Karpas-422 (cell line): Measurements from ENCODE around the gene DTNB. TPM values are rescaled to one million over a fixed set of nuclear protein-coding genes. Genes with fewer than 3 reads are reported as not detected.

Source experiments
- DNase-seq: peaks from one replicate; pipeline ENCODE4 v3.0.0-alpha.2; 2015
- H2AFZ ChIP-seq: fragments of 200-600 bp; sonication (generic); 2 replicates; pipeline ENCODE4 v1.6.1; 2014; ENCODE audit warnings: antibody characterized with exemption, low read length, mixed read lengths
- H3K27ac ChIP-seq: fragments of 200-600 bp; sonication (generic); 2 replicates; pipeline ENCODE4 v1.5.1; 2014; ENCODE audit warnings: mild to moderate bottlenecking, low read length, moderate library complexity
- H3K27me3 ChIP-seq: fragments of 200-600 bp; sonication (generic); 2 replicates; pipeline ENCODE4 v1.6.1; 2014; ENCODE audit warnings: low read length, mixed read lengths
- H3K36me3 ChIP-seq: fragments of 200-600 bp; sonication (generic); 2 replicates; pipeline ENCODE4 v1.6.1; 2014; ENCODE audit warnings: low read length, mixed read lengths; ENCODE audit not compliant: insufficient read depth
- H3K4me1 ChIP-seq: fragments of 200-600 bp; sonication (generic); 2 replicates; pipeline ENCODE4 v1.6.1; 2014; ENCODE audit warnings: mild to moderate bottlenecking, low read length, mixed read lengths
- H3K4me2 ChIP-seq: fragments of 200-600 bp; sonication (generic); 2 replicates; pipeline ENCODE4 v1.6.1; 2014; ENCODE audit warnings: low read length, low read depth, mild to moderate bottlenecking; ENCODE audit not compliant: poor library complexity, severe bottlenecking
- H3K4me3 ChIP-seq: fragments of 200-600 bp; sonication (generic); 2 replicates; pipeline ENCODE4 v1.5.1; 2014; ENCODE audit warnings: mild to moderate bottlenecking, antibody characterized with exemption, low read length, mixed read lengths
- H3K79me2 ChIP-seq: fragments of 200-600 bp; sonication (generic); 2 replicates; pipeline ENCODE4 v1.6.1; 2014; ENCODE audit warnings: mild to moderate bottlenecking, low read length, mixed read lengths
- H3K9ac ChIP-seq: fragments of 200-600 bp; sonication (generic); 2 replicates; pipeline ENCODE4 v1.6.0; 2014; ENCODE audit warnings: low read length
- H3K9me2 ChIP-seq: fragments of 200-600 bp; sonication (generic), shearing (Covaris generic); replicated peaks from 2 replicates; pipeline ENCODE4 v1.6.0; 2014; ENCODE audit warnings: mild to moderate bottlenecking, low read length, moderate library complexity; ENCODE audit not compliant: insufficient read depth
- H3K9me3 ChIP-seq: fragments of 300-700, 200-600 bp; sonication (generic); 2 replicates; pipeline ENCODE4 v1.6.1; 2014; ENCODE audit warnings: low read length, mixed read lengths
- H4K20me1 ChIP-seq: fragments of 200-600 bp; sonication (generic); 2 replicates; pipeline ENCODE4 v1.6.1; 2014; ENCODE audit warnings: mild to moderate bottlenecking, antibody characterized with exemption, low read length, low read depth; ENCODE audit not compliant: insufficient read depth
- total RNA-seq: library from RNA; depleted of rRNA; stranded (reverse); fragments of >200 nt; shearing (Covaris generic); gene quantifications from 2 replicates; pipeline ENCODE4 v1.2.3, GENCODE V29; 2014; ENCODE audit warnings: low replicate concordance; rRNA removed

The DTNB gene
- 6.9 and 9.1 TPM in 2 replicates for total RNA-seq

DNA sequence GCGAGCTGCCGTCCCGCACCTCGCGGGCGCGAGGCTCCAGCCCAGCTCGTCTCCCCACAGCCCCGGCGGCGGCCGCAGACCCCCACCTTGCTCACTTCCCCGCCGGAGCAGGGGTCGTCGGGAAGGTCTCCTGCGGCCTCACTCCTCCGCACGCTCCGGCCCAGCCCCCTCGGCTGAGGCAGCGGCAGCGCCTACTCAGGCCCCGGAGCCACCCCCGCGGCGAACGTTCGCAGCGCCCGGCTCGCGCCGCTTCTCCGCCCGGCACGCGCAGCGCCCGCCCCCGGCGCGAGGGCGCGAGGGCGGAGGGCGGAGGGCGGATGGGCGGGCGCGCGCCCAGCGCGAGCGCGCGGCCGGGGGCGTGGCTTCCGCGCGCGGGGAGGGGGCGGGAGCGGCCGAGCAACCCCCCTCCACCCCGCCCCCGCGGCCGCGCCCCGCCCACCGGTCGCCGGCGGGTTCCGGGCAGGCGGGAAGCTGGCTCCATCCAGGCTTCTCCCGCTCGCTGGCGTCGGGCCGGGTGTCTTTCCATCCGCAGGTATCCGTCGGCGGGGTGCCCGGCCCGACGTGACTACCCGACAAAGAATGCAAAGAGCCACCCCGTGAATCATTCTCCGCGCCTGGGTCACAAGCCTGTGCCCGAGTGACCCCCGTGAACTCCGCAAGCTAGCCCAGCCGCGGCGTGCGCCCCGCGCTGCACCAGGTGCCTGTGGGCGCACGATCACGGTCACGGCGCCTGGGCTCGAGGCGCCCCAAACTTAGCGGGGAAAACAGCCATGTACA lies at the start of gene DTNB:
TSS of gene DTNB (minus strand) at position 278 of the 777 bp plus-strand sequence. CDS start 20,917 bp downstream, outside the sequence.
- DNase-seq, result peak; percentile 90
- no peaks in the 10 kb centered on the region for H3K79me2 ChIP-seq
- peak within 1 kb of the TSS; percentile 83 for H3K9ac ChIP-seq
- H3K9me3 ChIP-seq, result no peaks in the 10 kb centered on the region
- H3K27ac ChIP-seq, result no peak within 1 kb of the TSS
- H3K4me1 ChIP-seq, result peaks cover 20% of the 10 kb centered on the region
- H3K4me3 ChIP-seq, result peak within 1 kb of the TSS; percentile 80
- H2AFZ ChIP-seq, result peak within 1 kb of the TSS; percentile 100
- H3K4me2 ChIP-seq, result peak within 1 kb of the TSS; percentile 90
- H3K9me2 ChIP-seq, result no peaks in the 10 kb centered on the region
- no peaks in the 10 kb centered on the region for H3K36me3 ChIP-seq
- peaks cover 20% of the 10 kb centered on the region for H4K20me1 ChIP-seq
- H3K27me3 ChIP-seq, result no peaks in the 10 kb centered on the region

DNA sequence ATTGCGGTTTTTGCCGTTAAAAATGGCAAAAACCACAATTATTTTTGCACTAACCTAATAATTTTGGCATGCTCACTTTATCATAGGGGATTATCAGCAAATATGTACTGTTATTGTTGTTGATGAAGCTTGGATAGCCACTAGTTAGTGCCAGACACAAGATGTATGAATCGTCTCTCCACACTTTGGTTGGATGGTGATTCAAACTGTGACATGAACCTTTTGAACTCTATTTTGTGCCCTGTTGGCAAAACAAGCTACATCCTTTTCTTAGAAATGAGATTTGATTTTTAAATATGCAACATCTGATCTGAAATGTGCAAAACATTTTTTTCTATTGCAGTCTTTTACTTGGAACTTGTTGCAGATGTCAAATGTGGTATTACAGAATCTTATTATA lies 48.8 kb upstream of the DTNB start:
- Histone ChIP-seq H3K79me2 (no peaks in the 10 kb centered on the region), H3K27ac (no peak overlapping the region), H3K9me2 (no peaks in the 10 kb centered on the region), H3K4me2 (no peak overlapping the region), H3K36me3 (no peaks in the 10 kb centered on the region), H4K20me1 (no peaks in the 10 kb centered on the region; the same call in 1 of the 2 replicates), H3K9ac (no peak overlapping the region), H3K9me3 (no peaks in the 10 kb centered on the region), H3K4me3 (no peak overlapping the region), H3K27me3 (no peaks in the 10 kb centered on the region), H2AFZ (no peak overlapping the region), H3K4me1 (peaks cover 21% of the 10 kb centered on the region)
- no peak for DNase-seq

DNA sequence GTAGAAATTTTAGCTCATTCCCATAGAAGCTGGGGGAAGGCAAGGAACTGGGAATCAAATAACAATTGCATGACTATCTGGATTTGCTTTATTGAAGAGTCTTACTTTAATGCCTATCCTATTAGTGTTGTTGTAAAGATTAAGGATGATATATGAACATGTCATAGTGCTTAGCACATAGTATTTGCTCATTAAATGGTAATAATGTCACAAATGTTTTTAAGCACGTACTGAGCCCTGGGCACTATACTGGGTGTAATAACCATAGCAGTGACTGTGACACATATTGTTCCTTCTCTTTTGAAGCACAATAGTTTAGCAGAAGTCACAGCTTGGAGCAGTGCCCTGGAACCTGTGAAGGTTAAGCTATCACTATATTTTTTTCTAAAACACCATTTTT lies 47.2 kb upstream of the DTNB start:
- peak overlapping the region; percentile 32; the same call in 1 of the 2 replicates for H3K4me3 ChIP-seq
- no peak overlapping the region for H3K27ac ChIP-seq
- H3K36me3 ChIP-seq, result no peaks in the 10 kb centered on the region
- H3K9me3 ChIP-seq, result no peaks in the 10 kb centered on the region
- peaks cover 21% of the 10 kb centered on the region for H3K4me1 ChIP-seq
- H3K4me2 ChIP-seq, result peak overlapping the region; percentile 55
- DNase-seq, result no peak
- no peaks in the 10 kb centered on the region for H3K9me2 ChIP-seq
- H4K20me1 ChIP-seq, result no peaks in the 10 kb centered on the region; the same call in 1 of the 2 replicates
- no peaks in the 10 kb centered on the region for H3K27me3 ChIP-seq
- H3K9ac ChIP-seq, result no peak overlapping the region
- H2AFZ ChIP-seq, result no peak overlapping the region
- H3K79me2 ChIP-seq, result no peaks in the 10 kb centered on the region

DNA sequence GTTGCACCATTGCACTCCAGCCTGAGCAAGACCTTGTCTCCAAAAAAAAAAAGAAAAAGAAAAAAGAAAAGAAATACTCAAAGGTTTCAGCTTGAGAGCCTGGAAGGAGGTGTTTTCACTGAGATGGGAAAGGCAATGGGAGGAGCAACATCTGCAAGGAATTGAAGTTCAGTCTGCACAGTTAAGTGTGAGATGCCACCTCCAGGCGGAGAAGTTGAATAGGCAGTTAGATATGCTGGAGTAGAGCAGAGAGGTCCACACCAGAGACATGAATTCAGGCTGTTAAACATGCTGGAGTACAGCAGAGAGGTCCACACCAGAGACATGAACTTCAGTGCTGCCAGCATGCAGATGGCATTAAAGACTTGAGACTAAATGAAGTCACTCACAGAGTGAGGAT lies 41.4 kb upstream of the DTNB start:
- Histone ChIP-seq H2AFZ (no peak overlapping the region), H3K27me3 (no peaks in the 10 kb centered on the region), H3K9me2 (no peaks in the 10 kb centered on the region), H3K9me3 (no peaks in the 10 kb centered on the region), H4K20me1 (no peaks in the 10 kb centered on the region), H3K4me2 (no peak overlapping the region), H3K36me3 (no peaks in the 10 kb centered on the region), H3K9ac (no peak overlapping the region), H3K4me3 (no peak overlapping the region), H3K4me1 (no peaks in the 10 kb centered on the region), H3K27ac (no peak overlapping the region), H3K79me2 (no peaks in the 10 kb centered on the region)
- peak; percentile 42 for DNase-seq

DNA sequence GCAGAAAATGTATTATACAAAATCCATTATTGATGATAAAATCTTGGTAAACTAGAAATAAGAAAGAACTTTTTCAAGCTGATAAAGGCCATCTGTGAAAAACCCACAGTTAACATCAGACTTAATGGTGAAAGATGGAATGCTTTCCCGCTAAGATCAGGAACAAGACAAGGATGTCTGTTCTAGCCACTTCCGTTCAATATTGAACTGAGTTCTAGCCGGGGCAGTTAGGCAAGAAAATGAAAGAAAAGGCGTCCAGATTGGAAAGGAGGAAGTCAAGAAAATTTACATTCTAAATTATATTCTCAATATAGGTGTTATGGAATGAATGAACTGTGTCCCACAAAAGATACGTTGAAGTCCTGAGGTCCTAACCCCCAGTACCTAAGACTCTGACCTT lies 39.1 kb upstream of the DTNB start:
- Histone ChIP-seq H3K27me3 (no peaks in the 10 kb centered on the region), H3K9ac (no peak overlapping the region), H3K36me3 (no peaks in the 10 kb centered on the region), H2AFZ (no peak overlapping the region), H3K4me3 (no peak overlapping the region), H3K9me2 (no peaks in the 10 kb centered on the region), H3K4me1 (no peaks in the 10 kb centered on the region), H3K9me3 (no peaks in the 10 kb centered on the region), H3K79me2 (no peaks in the 10 kb centered on the region), H3K4me2 (no peak overlapping the region), H4K20me1 (no peaks in the 10 kb centered on the region), H3K27ac (no peak overlapping the region)
- DNase-seq, result no peak

DNA sequence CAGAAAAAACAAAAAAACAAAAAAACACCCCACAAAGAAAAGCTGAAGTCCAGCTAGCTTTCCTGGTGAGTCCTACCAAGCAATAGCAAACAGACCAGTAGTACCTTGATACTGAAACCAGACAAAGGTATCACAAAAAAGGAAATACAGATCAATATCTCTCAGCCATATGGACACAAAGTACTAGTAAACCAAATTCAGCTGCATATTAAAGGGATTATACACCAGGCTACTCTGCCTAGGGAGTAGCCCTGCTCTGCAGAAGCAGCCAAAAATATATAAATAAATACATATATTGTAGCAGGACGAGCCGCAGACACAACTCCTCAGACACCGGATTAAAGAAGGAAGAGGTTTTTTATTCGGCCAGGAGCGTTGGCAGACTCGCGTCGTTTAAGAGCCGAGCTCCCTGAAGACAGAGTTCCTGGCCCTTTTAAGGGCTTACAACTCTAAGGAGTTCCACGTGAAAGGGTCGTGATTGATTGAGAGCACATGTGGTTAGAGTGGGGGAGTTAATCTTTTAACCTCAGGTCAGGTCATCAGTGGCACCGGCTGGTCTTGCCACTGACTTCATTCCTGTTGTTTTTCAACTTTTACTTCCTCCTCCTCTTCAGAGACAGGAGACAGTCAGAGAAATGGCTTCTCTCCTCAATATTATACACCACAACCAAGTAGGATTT lies 38.4 kb upstream of the DTNB start:
- Histone ChIP-seq H3K9ac (no peak overlapping the region), H3K27ac (no peak overlapping the region), H3K27me3 (no peaks in the 10 kb centered on the region), H3K36me3 (no peaks in the 10 kb centered on the region), H3K79me2 (no peaks in the 10 kb centered on the region), H3K9me2 (no peaks in the 10 kb centered on the region), H3K4me2 (no peak overlapping the region), H4K20me1 (no peaks in the 10 kb centered on the region), H2AFZ (no peak overlapping the region), H3K9me3 (no peaks in the 10 kb centered on the region), H3K4me1 (no peaks in the 10 kb centered on the region), H3K4me3 (no peak overlapping the region)
- no peak for DNase-seq

DNA sequence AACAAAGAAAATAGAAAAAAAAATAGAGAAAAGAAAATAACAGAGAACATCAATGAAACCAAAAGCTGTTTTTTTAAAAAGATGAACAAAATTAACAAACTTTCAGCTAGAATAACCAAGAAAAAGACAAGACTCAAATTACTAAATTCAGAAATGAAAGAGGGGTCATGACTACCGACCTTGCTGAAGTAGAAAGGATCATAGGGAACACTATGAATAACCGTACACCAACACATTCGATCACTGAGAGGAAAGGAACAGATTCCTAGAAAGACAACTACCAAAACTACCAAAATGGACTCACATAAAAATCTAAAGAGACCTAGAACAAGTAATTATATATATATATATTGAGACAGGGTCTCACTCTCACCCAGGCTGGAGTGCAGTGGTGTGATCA lies 37.4 kb upstream of the DTNB start:
- Histone ChIP-seq H3K27ac (no peak overlapping the region), H3K4me1 (no peaks in the 10 kb centered on the region), H3K4me2 (no peak overlapping the region), H3K9me2 (no peaks in the 10 kb centered on the region), H3K79me2 (no peaks in the 10 kb centered on the region), H3K9ac (no peak overlapping the region), H3K9me3 (no peaks in the 10 kb centered on the region), H3K4me3 (no peak overlapping the region), H4K20me1 (no peaks in the 10 kb centered on the region), H2AFZ (no peak overlapping the region), H3K27me3 (no peaks in the 10 kb centered on the region), H3K36me3 (no peaks in the 10 kb centered on the region)
- DNase-seq, result no peak

DNA sequence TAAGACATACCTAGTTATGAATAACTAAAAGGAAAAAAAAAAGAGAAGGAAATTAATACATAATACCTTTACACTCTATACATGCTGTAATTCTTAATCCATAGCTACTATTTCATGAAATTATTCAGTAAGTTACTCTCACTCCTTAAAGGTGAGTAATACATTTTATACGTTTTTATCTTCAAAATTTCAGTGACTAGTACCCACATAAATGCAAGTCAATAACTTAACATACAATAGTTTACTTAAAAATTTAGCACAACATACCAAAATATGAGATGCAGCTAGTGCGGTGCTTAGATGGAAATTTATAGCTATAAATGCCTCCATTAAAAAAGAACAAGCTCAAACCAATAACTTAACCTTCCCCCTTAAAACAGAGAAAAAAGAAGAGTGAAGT lies 36.0 kb upstream of the DTNB start:
- Histone ChIP-seq H3K79me2 (no peaks in the 10 kb centered on the region), H3K27me3 (no peaks in the 10 kb centered on the region), H4K20me1 (no peaks in the 10 kb centered on the region), H3K9ac (no peak overlapping the region), H3K4me1 (no peaks in the 10 kb centered on the region), H3K9me3 (no peaks in the 10 kb centered on the region), H2AFZ (no peak overlapping the region), H3K4me3 (no peak overlapping the region), H3K4me2 (no peak overlapping the region), H3K36me3 (no peaks in the 10 kb centered on the region), H3K27ac (no peak overlapping the region), H3K9me2 (no peaks in the 10 kb centered on the region)
- DNase-seq, result no peak
